CD4-positive, alpha-beta T cell (primary cell): ENCODE data around the gene LAMTOR1. TPM values are rescaled to one million over a fixed set of nuclear protein-coding genes. Genes with fewer than 3 reads are reported as not detected.

ENCODE experiments used
- ATAC-seq: fragments of 200-7000 bp; cut with Tn5 transposase; one replicate; pipeline ENCODE4 v1.10.0; 2022; ENCODE audit warnings: mild to moderate bottlenecking; ENCODE audit not compliant: poor library complexity
- CTCF ChIA-PET: fragments of 350-600 bp; sonication (Branson Sonifier 250); formaldehyde crosslinking; loops from one replicate; lab custom pipeline; 2021; ENCODE audit warnings: antibody characterized with exemption, inconsistent platforms; lab: Charles Lee
- POLR2A ChIA-PET: fragments of 350-600 bp; sonication (Branson Sonifier 250); formaldehyde crosslinking; loops from one replicate; lab custom pipeline; 2021; ENCODE audit warnings: antibody characterized with exemption, inconsistent platforms; lab: Charles Lee
- DNase-seq, 14 experiments: peaks; one replicate each; pipeline ENCODE4 v3.0.0-alpha.2; 2013 to 2020; ENCODE audit warnings: mixed read lengths in 2 of 14
- H3K27ac ChIP-seq, 2 donors: one replicate each; pipeline versions ENCODE4 v1.5.1 to v1.7.0; 2013; ENCODE audit warnings: low read length in 2 of 2, low read depth in 1 of 2, mild to moderate bottlenecking in 1 of 2
- H3K27me3 ChIP-seq, 2 experiments: 1 replicate in 1 of 2; 2 replicates in 1 of 2; pipeline versions ENCODE4 v1.6.1 to v1.7.0; 2013; ENCODE audit warnings: low read length in 2 of 2, control low read depth in 1 of 2, mild to moderate bottlenecking in 1 of 2, moderate library complexity in 1 of 2; ENCODE audit not compliant: insufficient read depth in 2 of 2, control insufficient read depth in 1 of 2
- H3K36me3 ChIP-seq: one replicate; pipeline ENCODE4 v1.6.1; 2013; ENCODE audit warnings: low read length, control low read depth; ENCODE audit not compliant: insufficient read depth
- H3K4me1 ChIP-seq: one replicate; pipeline ENCODE4 v1.6.1; 2013; ENCODE audit warnings: low read length, control low read depth; ENCODE audit not compliant: insufficient read depth
- H3K4me3 ChIP-seq: one replicate; pipeline ENCODE4 v1.5.1; 2013; ENCODE audit warnings: mild to moderate bottlenecking, low read length, moderate library complexity
- H3K9me3 ChIP-seq, 2 experiments: 1 replicate in 1 of 2; 2 replicates in 1 of 2; pipeline versions ENCODE4 v1.6.1 to v1.7.0; 2013; ENCODE audit warnings: low read length in 2 of 2, mild to moderate bottlenecking in 2 of 2, control low read depth in 1 of 2, moderate library complexity in 1 of 2; ENCODE audit not compliant: control insufficient read depth in 1 of 2, insufficient read depth in 1 of 2
- H3K27ac Mint-ChIP-seq: one replicate; pipeline ENCODE4 v1.8.0; 2020; ENCODE audit warnings: mixed read lengths
- H3K27me3 Mint-ChIP-seq: one replicate; pipeline ENCODE4 v1.8.0; 2021; ENCODE audit warnings: mixed read lengths
- H3K36me3 Mint-ChIP-seq: one replicate; pipeline ENCODE4 v1.8.0; 2021; ENCODE audit warnings: low read depth, mixed read lengths
- H3K4me1 Mint-ChIP-seq: one replicate; pipeline ENCODE4 v1.8.0; 2021; ENCODE audit warnings: low read depth, mixed read lengths
- H3K4me3 Mint-ChIP-seq: one replicate; pipeline ENCODE4 v1.8.0; 2020; ENCODE audit warnings: mild to moderate bottlenecking, mixed read lengths
- H3K9me3 Mint-ChIP-seq: one replicate; pipeline ENCODE4 v1.8.0; 2020; ENCODE audit warnings: mixed read lengths
- CTCF ChIP-seq: fragments of 200-600 bp; IDR thresholded peaks from one replicate; pipeline ENCODE4 v1.8.0; 2022; ENCODE audit warnings: antibody characterized with exemption, mild to moderate bottlenecking
- intact Hi-C, 2 experiments: fragments of 100-400 bp; cut with DNase I in 1 of 2; cut with micrococcal nuclease in 1 of 2; formaldehyde crosslinking; loops; one replicate each; pipeline versions ENCODE4 v1.15.1 to v1.9.0; 2023 to 2025; cut with DNase I, micrococcal nuclease
- total RNA-seq, 174 experiments: library from RNA in 2 of 174; stranded (reverse) in 2 of 174; gene quantifications; one replicate each; pipeline ENCODE4 v1.2.3 and lab custom pipeline; 2021 to 2026

Gene LAMTOR1
- total RNA-seq, 2 experiments from 2014 or later: 29.5 to 30.4 TPM

- no peaks in the 10 kb centered on the region for H3K27me3 ChIP-seq
- no peak overlapping the region for H3K27ac ChIP-seq
- peaks cover 29% of the 10 kb centered on the region for H3K36me3 Mint-ChIP-seq
- DNase-seq (no peak), ATAC-seq (no peak)
- H3K4me1 Mint-ChIP-seq: peaks cover 28% of the 10 kb centered on the region
- no peaks in the 10 kb centered on the region for H3K27me3 Mint-ChIP-seq
- intact Hi-C loops: no loop called here
- ChIA-PET CTCF (interaction anchor here (0.6 to 1.2 kb wide), 4 partner anchors 12 to 649 kb away, joined by 3 to 4 read pairs (median 3); no protein-coding TSS in a partner anchor), POLR2A (interaction anchor here (1.3 kb wide), 1 partner anchor 27 kb away, joined by 7 read pairs; no protein-coding TSS in a partner anchor)
- H3K9me3 ChIP-seq: no peaks in the 10 kb centered on the region
- H3K9me3 Mint-ChIP-seq: no peaks in the 10 kb centered on the region
- H3K36me3 ChIP-seq: peaks cover 14% of the 10 kb centered on the region
- peaks cover 14% of the 10 kb centered on the region for H3K4me1 ChIP-seq
- no peak for TF ChIP-seq CTCF
- H3K4me3 ChIP-seq: no peak overlapping the region
- no peak overlapping the region for H3K27ac Mint-ChIP-seq
- no peak overlapping the region for H3K4me3 Mint-ChIP-seq
Measured at GRCh38 chr11:72067676-72068075, 35.4 kb downstream of the LAMTOR1 start.

GRCh38 chr11:72067266-72067665 lies 35.8 kb downstream of the LAMTOR1 start:
- Mint-ChIP-seq H3K27me3 (no peaks in the 10 kb centered on the region), H3K4me3 (no peak overlapping the region), H3K36me3 (peaks cover 29% of the 10 kb centered on the region), H3K27ac (no peak overlapping the region), H3K9me3 (no peaks in the 10 kb centered on the region), H3K4me1 (peaks cover 24% of the 10 kb centered on the region)
- peaks cover 12% of the 10 kb centered on the region for H3K4me1 ChIP-seq
- no peak overlapping the region for H3K4me3 ChIP-seq
- no peak for TF ChIP-seq CTCF
- H3K27ac ChIP-seq: no peak overlapping the region
- peaks cover 14% of the 10 kb centered on the region for H3K36me3 ChIP-seq
- no peaks in the 10 kb centered on the region for H3K9me3 ChIP-seq
- intact Hi-C loops: no loop called here
- DNase-seq (no peak), ATAC-seq (no peak)
- ChIA-PET POLR2A (interaction anchor here (1.3 kb wide), 1 partner anchor 27 kb away, joined by 7 read pairs; no protein-coding TSS in a partner anchor), CTCF (interaction anchor here (0.6 to 1.2 kb wide), 3 partner anchors 24 to 649 kb away, joined by 3 to 4 read pairs (median 3); no protein-coding TSS in a partner anchor)
- H3K27me3 ChIP-seq: no peaks in the 10 kb centered on the region

GRCh38 chr11:72066855-72067254 lies 36.2 kb downstream of the LAMTOR1 start:
- TF ChIP-seq CTCF: no peak
- intact Hi-C loops: no loop called here
- Histone ChIP-seq H3K27ac (no peak overlapping the region), H3K4me3 (no peak overlapping the region), H3K36me3 (peaks cover 14% of the 10 kb centered on the region), H3K9me3 (no peaks in the 10 kb centered on the region), H3K4me1 (peaks cover 9% of the 10 kb centered on the region), H3K27me3 (no peaks in the 10 kb centered on the region)
- peaks cover 20% of the 10 kb centered on the region for H3K4me1 Mint-ChIP-seq
- no peak overlapping the region for H3K4me3 Mint-ChIP-seq
- ATAC-seq (no peak), DNase-seq (no peak)
- ChIA-PET POLR2A (interaction anchor here (1.3 kb wide), 1 partner anchor 26 kb away, joined by 7 read pairs; no protein-coding TSS in a partner anchor), CTCF (interaction anchor here (0.8 to 1.2 kb wide), 2 partner anchors 42 to 77 kb away, joined by 3 read pairs; no protein-coding TSS in a partner anchor)
- H3K27me3 Mint-ChIP-seq: no peaks in the 10 kb centered on the region
- H3K27ac Mint-ChIP-seq: no peak overlapping the region
- H3K9me3 Mint-ChIP-seq: no peaks in the 10 kb centered on the region
- peaks cover 31% of the 10 kb centered on the region for H3K36me3 Mint-ChIP-seq
